Measurements from ENCODE around the gene SEC14L1.

- TF ChIP-seq CTCF (IDR thresholded peaks at IDR 0.05; ENCODE audit: low read depth, low read length) (no peak), POLR2A (IDR thresholded peaks at IDR 0.05; ENCODE audit: extremely low read depth, insufficient read length) (no peak), MAX (IDR thresholded peaks at IDR 0.05; ENCODE audit: low read depth, low read length) (no peak), MYC (IDR thresholded peaks at IDR 0.05; ENCODE audit: low read depth, low read length) (no peak)
Measured at GRCh38 chr17:77160875-77161530, 20.2 kb downstream of the SEC14L1 start.

Measured in NB4 (cell line).